ENCODE results near the gene CRYBB2.
"Not testable (repeated sequence)": the region's sequence is repeated elsewhere in the genome, so short reads cannot be mapped to it uniquely, and the experiment has no call there.

The CRYBB2 gene, protein sequence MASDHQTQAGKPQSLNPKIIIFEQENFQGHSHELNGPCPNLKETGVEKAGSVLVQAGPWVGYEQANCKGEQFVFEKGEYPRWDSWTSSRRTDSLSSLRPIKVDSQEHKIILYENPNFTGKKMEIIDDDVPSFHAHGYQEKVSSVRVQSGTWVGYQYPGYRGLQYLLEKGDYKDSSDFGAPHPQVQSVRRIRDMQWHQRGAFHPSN

DNA sequence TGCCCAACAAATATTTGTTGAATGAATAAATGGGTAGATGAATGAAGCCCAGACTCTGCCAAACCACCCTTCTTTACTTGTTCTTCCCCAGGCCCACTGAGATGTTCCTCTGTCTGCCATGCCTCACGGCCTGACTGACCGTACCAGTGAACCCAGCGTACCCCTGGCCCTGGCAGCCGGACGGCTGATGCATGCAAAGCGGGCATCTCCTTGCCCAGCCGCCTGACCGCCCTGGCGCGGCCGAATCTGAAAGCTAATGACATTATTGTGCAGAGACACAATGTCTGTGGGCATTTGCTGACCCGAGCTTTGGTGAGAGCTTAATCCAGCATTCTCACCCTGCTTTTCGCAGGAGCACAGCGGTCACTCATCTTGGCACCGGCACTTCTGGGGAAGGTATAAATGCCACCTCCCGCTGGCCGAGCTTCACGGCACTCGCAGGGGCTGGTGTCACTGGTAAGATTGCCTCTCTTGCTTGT, at the start of gene CRYBB2:
Gene CRYBB2, plus strand, starts transcription at position 429 of the 479 bp plus-strand sequence. CDS start 1,791 bp downstream, outside the sequence.
- DNase-seq (ENCODE audit: low read depth in 2 of 2), result no peak

DNA sequence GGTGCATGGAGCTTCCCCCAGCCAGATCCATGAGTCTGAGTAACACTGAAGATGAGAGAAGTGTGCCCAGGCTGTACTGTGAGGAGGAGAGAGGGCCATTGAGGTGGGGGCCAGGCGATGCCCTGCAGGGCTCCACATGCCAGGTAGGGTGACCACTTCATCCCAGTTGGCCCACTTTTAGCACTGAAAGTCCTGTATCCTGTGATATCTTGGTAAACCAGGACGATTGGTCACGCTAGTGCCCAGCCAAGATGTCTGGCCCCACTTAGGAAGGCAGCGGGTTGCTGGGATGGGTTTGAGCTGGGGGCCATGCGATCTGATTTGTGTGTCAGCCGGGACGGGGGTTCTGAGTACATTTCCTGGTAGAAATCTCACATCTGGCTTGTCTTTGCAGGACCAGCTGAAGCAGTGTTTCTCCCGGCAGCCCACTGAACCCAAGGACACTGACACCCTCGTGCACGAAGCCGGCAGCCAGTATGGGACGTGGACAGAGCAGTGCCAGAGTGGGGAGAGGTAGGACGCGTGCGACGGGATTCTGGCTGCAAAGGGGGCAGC, 48.9 kb upstream of the CRYBB2 start:
- DNase-seq (ENCODE audit: low read depth in 2 of 2), result no peak

DNA sequence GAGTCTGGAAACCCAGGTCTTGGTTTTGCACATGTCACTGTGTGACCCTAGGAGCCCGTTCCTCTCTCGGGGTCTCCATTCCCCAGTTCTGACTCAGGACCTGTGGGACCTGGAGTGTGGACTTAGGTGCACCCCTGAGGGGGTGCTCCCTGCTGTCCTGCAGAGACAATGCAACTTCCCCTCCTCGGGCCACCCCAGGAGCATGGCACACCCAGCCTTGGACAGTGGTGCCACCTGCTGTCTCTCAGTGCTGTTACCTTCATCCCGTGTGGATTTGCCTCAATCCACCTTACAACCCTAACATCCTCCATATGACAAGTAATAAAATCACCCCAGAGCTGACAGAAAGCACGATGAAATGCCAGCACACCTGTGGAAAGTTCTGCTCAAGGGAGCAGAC, 47.3 kb upstream of the CRYBB2 start:
- peak; percentile 7 to 9 for DNase-seq (ENCODE audit: low read depth in 2 of 2)

DNA sequence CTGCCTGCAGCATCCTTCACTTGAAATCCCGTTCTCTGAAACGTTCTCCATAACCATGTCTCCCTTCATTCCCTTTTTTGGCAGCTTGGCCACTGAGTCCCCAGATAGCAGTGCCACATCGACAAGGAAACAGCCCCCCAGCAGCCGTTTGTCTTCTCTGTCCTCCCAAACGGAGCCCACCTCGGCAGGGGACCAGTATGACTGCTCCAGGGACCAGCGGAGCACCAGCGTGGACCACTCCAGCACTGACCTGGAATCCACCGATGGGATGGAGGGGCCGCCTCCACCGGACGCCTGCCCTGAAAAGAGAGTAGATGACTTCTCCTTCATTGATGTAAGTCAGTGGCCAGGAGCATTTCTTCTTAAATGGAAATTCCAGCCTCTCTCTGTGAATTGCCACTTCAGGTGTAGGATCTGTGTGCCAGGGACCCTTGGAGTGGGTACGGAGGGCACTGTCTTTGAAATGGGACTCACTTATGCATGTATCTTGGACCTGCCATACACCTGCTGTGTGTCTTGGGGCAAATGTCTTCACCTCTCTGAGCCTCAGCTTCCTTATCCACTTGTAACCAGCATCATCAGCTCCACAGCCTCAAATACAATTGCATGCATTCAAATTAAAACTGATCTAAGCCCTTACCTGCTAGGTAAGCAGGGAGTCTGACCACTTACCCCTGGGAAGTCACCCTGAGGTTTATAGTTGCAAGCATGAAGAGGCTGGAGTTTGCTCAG, 45.1 kb upstream of the CRYBB2 start:
- no peak for DNase-seq (ENCODE audit: low read depth in 2 of 2)

DNA sequence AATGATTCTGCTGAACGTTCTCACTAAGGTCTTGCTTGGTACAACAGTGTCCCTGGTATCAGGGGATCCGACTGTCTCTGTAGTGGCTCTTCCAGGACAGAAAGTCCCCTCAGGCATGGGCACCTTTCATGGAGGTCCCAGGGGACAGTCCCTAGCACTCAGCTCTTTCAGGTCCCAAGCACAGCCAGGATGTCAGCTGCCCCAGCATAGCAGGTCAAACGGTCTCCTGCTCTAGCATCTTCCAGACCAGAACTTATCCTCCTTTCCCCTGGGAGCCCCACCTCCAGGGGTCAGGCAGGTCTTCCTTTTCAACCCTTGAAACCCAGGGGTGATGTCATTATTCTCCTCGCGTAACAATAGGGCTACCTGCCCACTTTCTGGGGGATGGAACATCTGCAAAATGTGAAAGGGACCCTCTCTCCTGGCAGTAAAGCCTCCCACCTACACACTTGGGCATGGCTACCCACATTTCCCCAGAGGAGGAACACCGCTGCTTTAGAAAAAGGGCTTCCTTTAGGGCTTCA, 44.5 kb upstream of the CRYBB2 start:
- DNase-seq (ENCODE audit: low read depth in 2 of 2), result no peak

DNA sequence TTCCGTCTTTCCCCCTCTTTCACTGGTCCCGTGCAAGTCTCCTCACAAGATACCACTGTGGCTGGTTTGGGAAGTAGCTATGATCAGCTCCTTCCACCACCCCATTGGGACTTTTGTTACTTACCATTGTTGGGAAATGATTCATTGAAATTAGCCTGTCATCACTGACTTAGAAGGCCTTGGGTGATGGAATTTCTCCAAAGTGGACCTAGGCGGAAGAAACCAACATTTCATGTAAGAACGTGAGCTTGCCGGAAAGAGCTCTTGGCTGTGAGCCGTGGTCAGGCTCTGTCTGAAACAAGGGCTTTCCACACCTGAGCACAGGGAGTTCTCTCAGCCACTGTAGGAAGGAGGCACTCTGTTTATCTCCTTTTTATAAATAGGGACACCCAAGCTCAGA, 43.3 kb upstream of the CRYBB2 start:
- DNase-seq (ENCODE audit: low read depth in 2 of 2), result no peak

DNA sequence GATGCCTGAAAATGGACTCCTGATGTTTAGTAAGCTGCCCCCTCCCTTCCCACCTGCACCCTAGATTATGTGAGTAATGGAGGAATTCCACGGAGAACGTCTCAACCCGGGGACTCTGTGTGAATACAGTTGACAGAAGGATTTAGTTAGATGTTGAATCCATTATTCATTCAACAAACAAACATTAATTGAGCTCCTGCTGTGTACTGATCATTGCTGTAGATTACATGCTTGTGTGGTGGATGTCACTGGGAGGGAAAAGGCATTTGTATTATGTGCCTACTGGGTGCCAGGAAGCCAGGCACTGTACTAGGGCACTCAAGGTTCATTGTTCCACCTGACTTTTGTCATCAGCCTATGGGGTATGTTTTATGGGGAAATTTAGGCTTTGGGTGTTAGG, 42.6 kb upstream of the CRYBB2 start:
- no peak for DNase-seq (ENCODE audit: low read depth in 2 of 2)

DNA sequence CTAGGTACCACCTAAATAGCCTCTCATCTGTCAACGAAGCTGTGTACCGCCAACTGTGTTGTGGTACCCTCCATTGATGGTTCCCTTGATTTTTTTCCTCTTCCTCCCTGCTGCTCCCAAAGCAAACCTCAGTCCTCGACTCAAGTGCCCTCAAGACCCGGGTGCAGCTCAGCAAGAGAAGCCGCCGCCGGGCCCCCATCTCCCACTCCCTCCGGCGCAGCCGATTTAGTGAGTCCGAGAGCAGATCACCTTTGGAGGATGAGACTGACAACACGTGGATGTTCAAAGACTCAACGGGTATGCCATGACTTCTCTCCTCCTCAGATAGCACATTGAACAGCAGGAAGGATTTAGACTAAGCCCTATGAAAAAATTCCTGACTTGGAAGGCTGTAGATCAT, 42.2 kb upstream of the CRYBB2 start:
- no peak for DNase-seq (ENCODE audit: low read depth in 2 of 2)

DNA sequence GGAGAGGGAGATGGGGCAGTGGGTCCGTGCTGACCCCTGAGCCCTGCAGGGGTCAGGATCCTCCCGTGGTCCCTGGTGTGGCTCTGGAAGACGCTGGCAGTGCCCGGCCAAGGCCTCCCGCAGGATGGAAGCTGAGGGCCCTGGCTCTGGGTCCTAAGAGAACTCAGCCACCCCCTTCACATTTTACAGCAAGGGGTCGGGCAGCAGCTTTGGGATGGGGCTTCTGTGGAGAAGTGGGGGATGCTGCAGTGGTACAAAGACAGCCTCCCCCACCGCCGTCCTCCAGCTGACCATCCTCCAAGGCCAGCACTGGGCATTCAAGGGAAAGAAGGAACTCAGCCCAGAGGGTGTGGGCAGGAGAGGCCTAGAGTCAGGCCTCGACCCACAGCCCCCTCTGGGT, 41.5 kb upstream of the CRYBB2 start:
- no peak for DNase-seq (ENCODE audit: low read depth in 2 of 2)

DNA sequence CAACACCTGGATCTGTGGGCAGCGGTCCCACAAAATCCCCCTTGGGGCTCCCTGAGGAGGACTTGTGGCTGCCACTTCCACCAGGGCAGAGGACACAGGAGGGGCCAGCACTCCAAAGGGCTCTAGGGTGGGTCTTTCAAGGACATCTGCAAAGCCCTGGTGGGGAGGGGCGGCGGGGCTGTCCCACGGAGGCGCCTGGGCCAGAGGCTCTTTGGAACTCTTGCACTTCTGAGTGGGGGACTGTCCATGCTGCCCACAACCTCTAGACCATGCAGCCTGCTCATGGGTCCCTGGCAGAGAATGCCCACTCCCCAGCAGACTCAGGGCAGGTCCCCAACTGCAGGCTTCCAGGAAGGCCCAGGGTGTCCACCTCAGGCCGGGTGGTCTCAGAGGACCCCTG, 41.1 kb upstream of the CRYBB2 start:
- DNase-seq (ENCODE audit: low read depth in 2 of 2), result not testable (repeated sequence)

DNA sequence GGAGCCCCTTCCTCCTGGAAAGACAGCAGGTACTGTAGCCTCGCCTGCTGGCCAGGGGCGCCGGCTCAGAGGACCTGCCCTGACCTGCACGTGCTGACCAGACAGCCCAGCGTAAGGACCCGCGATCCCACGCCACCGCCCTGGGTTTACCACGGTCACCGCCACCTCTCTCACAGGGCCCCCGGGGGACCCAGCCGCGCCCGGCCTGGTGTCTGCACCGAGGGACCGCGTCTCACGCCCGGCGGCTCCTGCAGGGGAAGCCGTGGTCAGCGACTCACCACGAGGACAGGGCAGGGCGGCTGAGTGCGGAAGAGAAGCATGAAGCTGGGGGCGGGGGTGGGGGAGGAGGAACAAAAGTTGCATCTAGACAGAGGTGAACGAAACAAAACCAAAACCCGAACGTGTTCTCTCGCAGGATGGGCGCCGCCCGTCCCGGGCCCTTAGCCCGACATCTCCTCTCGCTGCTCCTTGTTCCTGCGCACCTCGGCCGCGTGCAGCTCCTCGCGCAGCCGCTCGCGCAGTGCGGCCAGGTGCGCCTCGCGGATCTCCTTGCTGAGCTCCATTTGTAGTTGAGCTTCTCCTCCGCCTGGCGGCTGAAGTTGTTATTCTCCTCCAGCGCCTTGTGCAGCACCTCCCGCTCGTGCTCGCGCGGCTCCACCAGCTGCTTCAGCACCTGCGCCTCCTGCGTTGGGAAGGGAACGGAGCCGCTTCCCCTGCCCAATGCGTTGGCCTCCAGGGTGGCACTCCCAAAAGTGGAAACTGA, 40.4 kb upstream of the CRYBB2 start:
- DNase-seq (ENCODE audit: low read depth in 2 of 2), result not testable (repeated sequence)

DNA sequence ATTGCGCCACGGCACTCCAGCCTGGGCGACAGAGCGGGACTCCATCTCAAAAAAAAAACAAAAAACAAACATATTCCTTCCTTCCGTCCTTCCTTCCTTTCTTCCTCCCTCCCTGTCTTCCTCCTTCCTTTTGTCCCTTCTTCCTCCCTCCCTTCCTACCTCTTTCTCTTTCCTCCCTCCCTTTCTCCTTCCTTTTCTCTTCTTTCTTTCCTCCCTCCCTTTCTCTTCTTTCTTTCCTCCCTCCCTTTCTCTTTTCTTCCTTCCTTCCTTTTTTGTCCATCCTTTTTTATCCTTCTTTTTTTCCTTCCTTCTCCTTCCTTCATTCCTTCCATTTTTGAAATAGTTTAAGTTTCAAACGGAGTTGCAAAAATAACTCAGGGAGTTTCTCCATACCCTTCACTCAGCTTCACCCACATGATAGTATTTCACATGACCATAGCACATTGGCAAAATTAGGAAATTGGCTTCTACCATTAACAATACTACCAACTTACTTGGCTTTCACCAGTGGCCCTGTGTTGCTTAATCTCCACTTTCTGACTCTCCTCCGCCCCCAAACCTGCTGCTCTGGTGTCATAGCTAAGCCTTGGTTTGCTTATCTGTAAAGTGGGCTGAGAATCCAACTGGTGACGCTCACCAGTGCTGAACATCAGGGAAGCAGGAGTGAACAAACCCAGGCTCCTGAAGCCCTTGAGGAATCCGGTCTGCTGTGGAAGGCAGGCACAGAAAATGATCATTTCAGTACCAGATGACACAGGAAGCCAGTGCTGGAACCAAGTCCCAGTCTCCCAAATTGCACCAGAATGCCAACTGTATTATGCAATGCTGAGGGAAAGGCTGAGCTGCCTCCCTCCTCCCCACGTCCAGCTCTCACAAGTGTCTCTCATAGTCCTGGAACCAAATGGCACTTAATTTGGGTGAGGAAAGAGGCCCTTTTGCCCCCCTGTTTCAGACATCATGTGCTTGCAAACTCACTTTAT, 37.0 kb upstream of the CRYBB2 start:
- DNase-seq (ENCODE audit: low read depth in 2 of 2), result no peak

DNA sequence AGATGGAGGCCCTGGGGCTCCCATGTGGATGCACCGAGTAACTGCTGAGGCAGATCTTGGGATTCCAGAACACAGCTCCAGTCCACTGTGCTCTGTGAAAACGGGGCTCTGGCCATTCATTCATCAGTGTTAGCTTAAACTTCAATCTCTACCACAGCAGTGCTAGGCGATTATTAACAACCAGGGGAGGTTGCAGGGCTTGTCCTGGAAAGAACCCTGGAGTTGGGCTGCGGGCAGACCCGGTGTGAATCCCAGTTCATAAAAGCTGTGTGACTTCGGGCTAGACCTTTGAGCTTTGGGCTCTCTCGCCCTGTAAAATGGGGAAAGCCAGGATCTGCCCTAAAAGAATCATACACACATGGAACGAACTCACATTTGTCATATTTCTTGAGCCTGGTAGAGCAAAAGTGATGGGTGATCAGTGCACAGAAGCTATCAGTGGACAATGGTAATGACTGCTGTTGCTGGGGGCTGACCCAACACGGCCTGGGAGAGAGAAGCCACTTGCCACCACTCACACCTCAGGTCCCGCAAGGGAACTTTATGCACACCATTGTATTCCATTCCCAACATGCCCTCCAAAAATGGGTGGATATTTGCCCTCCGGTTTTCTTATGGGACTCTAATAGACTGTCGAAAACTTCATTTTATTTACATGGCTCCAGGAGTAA, 35.4 kb upstream of the CRYBB2 start:
- DNase-seq (ENCODE audit: low read depth in 2 of 2), result no peak

DNA sequence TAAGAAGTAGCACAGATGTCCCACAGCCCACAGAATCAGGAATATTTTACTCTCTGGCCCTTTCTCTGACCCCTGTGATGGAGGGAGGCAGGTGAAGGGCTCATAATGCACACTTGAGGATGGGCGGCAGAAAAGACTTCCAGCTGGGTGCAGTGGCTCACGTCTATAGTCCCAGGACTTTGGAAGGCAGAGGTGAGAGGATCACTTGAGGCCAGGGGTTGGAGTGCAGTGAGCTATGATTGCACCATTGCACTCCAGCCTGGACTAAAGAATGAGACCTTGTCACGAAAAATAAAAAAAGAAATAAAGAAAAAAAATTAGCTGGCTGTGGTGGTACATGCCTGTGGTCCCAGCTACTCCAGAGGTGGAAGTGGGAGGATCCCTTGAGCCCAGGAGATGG, 33.3 kb upstream of the CRYBB2 start:
- DNase-seq (ENCODE audit: low read depth in 2 of 2), result no peak

DNA sequence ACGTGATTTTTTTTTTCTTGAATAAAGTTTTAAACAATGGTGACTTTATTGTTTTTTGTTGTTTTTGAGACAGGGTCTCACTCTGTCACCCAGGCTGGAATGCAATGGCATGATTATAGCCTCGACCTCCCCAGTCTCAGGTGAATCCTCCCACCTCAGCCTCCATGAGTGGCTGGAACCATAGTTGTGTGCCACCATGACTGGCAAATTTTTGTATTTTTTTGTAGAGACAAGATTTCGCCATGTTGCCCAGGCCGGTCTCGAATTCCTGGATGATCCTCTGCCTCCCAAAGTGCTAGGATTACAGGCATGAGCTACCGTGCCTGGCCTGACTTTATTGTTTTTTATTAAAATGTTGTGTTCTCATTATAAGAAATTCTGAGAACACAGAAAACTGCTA, 32.0 kb upstream of the CRYBB2 start:
- no peak for DNase-seq (ENCODE audit: low read depth in 2 of 2)

DNA sequence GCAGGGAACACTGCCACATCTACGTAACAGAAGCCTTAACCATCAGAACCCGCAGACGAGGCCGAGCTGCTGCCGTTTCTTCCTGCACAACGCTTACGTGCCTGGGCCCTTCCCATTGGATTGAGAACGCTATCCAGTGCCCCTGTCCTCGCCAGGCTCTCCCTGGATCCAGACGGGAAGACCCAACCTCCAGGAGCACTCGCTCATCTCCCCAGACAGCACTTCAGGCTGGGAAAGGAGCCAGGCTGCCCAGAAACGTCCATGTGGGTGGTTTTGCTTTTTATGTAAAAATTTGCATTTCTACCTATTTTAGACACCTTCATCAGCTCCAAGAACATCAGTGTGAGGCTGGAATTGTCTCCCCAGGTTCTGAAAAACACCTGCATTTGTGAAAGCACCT, 27.0 kb upstream of the CRYBB2 start:
- DNase-seq (ENCODE audit: low read depth in 2 of 2), result no peak

DNA sequence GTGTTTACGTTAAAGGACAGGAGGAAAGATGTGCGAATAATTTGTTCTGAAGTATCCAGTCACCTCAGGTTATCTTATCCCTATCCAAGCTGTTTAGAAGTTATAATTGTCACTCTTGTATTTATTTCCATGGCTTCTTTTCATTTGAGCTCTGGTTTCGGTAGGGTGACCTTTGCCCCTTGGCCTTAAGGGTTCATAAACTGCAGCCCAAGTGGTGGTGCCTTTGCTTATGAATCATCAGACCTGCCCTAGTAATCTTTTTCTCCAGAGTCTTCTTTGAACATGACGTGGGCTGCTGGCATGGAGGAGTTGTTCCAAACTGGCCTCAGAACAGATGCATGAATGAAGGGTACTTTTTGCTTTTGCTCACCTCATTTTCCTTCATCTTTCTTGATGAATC, 26.3 kb upstream of the CRYBB2 start:
- DNase-seq (ENCODE audit: low read depth in 2 of 2), result no peak

DNA sequence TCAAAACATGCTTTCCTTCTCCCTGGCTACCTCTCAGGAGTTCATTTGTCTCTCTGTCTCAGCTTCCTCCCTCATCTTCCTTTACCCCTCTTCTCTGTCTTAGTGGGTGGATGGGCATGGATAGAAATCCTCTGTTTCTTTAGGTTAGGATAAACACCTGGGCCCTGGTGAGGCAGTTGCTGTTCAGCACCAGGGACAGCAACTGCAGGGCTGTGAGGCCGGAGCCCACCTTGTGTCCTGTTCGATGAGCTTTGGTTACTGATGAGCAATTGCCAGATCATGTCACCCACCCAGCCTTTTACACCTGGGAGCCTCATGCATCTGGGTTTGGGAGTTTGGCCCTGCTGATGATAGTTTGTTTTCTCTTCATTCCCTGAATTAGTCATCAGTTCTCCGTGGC, 25.9 kb upstream of the CRYBB2 start:
- no peak for DNase-seq (ENCODE audit: low read depth in 2 of 2)

DNA sequence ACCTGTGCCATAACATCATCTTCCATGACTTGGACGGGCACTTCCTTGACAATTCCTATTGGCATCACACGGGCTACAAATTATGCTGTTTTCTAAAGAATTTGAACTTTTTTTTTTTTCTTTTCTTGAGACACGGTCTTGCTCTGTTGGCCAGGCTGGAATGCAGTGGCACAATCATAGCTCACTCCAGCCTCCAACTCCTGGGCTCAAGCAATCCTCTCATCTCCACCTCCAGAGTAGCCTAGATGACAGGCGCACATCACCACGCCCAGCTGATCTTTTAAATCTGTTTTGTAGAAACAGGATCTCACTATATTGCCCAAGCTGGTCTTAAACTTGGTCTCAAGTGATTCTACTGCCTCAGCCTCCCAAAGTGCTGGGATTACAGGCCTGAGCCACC, 23.1 kb upstream of the CRYBB2 start:
- DNase-seq (ENCODE audit: low read depth in 2 of 2), result no peak

DNA sequence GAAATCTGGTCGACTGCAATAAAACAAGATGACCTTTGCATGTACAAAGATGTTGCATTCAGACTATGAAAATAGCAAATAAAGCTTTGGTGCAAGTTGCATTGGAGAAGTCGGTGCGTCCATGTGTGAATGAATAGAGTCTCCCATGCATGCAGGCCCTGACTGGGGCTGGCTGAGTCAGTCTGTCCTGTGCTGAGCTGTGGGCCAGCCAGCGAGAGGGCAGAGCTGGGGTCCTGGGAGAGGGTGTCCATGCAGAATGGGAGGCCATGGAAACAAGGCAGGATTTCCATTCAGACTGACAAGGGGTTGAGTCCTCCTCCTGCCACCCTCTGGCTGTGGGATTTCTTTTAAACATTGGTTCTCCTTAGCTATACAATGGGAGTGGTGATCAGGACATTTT, 22.1 kb upstream of the CRYBB2 start:
- DNase-seq (ENCODE audit: low read depth in 2 of 2), result no peak
